ENCODE results near the gene UBA1. TPM values are rescaled to one million over a fixed set of nuclear protein-coding genes. Genes with fewer than 3 reads are reported as not detected.

UBA1 gene
- total and polyA plus RNA-seq, 2 of the 13 experiments (the other 11 are each of a cell fraction or from before 2014, with no cell fraction given): 93.3 to 129 TPM

DNA sequence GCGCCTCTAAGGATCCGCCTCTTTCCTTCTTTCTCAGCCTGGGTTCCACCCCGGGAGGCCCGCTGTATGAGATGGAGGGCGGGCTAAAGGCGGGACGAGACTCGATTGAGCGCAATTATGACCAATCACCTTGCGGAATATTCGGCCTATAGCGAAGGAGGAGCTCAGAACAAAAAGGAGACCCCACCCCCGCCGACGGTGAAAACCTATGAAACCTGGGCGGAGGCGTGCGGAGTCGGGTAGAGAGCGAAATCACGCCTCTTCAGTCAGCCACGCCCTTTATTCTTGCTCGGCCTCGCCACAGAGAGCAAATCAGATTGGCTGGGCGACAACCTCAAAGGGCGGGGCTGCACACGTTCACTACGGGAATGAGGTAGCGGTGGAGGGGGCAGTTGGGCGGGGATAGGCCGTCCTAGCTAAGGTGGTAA is 24.2 kb downstream of the UBA1 start (continued):
- TF ChIP-seq ATF1 (CRISPR knock-in tag; IDR thresholded peaks at IDR 0.05) (0 out of 2 replicates have a peak, but pooled peaks have one; percentile 37), ZNF616 (CRISPR knock-in tag; IDR thresholded peaks at IDR 0.05; ENCODE audit: low read depth) (0 out of 2 replicates have a peak, but pooled peaks have one; percentile 12), NFYB (CRISPR knock-in tag; IDR thresholded peaks at IDR 0.05) (peak; percentile 73), ZNF292 (CRISPR knock-in tag; IDR thresholded peaks at IDR 0.05; ENCODE audit: borderline replicate concordance, low read depth) (no peak), SP4 (CRISPR knock-in tag; IDR thresholded peaks at IDR 0.05) (peak; percentile 78), SP2 (CRISPR knock-in tag; IDR thresholded peaks at IDR 0.05) (peak; percentile 82), CHCHD3 (CRISPR knock-in tag; IDR thresholded peaks at IDR 0.05) (no peak), PHF21A (CRISPR knock-in tag; IDR thresholded peaks at IDR 0.05) (peak; percentile 75), ZNF83 (CRISPR knock-in tag; IDR thresholded peaks at IDR 0.05; ENCODE audit: borderline replicate concordance) (no peak), HNRNPLL (IDR thresholded peaks at IDR 0.05; ENCODE audit: low read depth, low read length, poor library complexity, severe bottlenecking) (peak; percentile 57), ZFX (CRISPR knock-in tag; IDR thresholded peaks at IDR 0.05; ENCODE audit: low read depth) (no peak)
- TF ChIP-seq, protein P1, sequence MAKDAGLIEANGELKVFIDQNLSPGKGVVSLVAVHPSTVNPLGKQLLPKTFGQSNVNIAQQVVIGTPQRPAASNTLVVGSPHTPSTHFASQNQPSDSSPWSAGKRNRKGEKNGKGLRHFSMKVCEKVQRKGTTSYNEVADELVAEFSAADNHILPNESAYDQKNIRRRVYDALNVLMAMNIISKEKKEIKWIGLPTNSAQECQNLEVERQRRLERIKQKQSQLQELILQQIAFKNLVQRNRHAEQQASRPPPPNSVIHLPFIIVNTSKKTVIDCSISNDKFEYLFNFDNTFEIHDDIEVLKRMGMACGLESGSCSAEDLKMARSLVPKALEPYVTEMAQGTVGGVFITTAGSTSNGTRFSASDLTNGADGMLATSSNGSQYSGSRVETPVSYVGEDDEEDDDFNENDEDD (CRISPR knock-in tag; IDR thresholded peaks at IDR 0.05; ENCODE audit: borderline replicate concordance): no peak
- TF ChIP-seq, protein P2, sequence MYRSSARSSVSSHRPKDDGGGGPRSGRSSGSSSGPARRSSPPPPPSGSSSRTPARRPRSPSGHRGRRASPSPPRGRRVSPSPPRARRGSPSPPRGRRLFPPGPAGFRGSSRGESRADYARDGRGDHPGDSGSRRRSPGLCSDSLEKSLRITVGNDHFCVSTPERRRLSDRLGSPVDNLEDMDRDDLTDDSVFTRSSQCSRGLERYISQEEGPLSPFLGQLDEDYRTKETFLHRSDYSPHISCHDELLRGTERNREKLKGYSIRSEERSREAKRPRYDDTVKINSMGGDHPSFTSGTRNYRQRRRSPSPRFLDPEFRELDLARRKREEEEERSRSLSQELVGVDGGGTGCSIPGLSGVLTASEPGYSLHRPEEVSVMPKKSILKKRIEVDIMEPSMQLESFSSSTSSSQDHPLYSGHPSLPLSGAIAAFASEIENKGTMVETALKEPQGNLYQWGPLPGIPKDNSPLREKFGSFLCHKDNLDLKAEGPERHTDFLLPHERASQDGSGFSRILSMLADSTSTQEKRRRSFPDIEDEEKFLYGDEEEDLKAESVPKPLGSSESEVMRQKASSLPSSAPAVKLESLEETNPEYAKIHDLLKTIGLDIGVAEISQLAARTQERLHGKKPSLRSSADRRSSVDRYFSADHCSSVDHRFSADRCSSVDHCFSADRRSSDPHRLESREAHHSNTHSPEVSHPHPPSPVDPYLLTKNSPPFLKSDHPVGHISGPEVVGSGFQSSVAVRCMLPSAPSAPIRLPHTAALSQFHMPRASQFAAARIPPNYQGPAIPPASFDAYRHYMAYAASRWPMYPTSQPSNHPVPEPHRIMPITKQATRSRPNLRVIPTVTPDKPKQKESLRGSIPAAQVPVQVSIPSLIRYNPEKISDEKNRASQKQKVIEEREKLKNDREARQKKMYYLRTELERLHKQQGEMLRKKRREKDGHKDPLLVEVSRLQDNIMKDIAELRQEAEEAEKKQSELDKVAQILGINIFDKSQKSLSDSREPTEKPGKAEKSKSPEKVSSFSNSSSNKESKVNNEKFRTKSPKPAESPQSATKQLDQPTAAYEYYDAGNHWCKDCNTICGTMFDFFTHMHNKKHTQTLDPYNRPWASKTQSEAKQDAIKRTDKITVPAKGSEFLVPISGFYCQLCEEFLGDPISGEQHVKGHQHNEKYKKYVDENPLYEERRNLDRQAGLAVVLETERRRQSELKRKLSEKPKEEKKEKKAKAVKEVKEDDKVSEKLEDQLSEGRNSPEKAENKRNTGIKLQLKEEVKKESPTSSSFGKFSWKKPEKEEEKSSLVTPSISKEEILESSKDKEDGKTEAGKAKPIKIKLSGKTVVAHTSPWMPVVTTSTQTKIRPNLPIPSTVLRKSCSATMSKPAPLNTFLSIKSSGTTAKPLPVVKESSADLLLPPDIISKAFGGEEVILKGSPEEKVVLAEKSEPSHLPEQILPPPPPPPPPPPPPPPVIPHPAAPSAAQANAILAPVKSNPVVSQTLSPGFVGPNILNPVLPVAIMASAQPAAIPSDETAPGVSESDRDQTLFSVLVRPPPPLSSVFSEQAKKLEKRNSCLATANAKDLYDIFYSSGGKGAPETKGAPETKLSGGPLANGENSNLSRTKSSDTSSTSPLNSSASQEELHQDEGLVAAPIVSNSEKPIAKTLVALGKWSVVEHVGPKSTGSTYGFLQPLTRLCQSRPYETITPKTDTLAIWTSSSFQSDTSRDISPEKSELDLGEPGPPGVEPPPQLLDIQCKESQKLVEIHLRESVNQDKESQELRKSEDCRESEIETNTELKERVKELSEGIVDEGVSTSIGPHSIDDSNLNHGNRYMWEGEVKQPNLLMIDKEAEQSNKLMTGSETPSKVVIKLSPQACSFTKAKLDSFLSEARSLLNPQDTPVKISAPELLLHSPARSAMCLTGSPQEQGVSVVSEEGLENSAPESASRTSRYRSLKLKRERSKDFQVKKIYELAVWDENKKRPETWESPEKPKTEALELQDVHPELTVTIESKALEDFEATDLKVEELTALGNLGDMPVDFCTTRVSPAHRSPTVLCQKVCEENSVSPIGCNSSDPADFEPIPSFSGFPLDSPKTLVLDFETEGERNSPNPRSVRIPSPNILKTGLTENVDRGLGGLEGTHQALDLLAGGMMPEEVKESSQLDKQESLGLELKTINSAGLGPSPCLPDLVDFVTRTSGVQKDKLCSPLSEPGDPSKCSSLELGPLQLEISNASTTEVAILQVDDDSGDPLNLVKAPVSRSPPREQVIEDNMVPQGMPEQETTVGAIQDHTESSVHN (CRISPR knock-in tag; IDR thresholded peaks at IDR 0.05): no peak
- TF ChIP-seq, protein P3, sequence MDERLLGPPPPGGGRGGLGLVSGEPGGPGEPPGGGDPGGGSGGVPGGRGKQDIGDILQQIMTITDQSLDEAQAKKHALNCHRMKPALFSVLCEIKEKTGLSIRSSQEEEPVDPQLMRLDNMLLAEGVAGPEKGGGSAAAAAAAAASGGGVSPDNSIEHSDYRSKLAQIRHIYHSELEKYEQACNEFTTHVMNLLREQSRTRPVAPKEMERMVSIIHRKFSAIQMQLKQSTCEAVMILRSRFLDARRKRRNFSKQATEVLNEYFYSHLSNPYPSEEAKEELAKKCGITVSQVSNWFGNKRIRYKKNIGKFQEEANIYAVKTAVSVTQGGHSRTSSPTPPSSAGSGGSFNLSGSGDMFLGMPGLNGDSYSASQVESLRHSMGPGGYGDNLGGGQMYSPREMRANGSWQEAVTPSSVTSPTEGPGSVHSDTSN (CRISPR knock-in tag; IDR thresholded peaks at IDR 0.05): peak; percentile 84
- TF ChIP-seq, protein P4, sequence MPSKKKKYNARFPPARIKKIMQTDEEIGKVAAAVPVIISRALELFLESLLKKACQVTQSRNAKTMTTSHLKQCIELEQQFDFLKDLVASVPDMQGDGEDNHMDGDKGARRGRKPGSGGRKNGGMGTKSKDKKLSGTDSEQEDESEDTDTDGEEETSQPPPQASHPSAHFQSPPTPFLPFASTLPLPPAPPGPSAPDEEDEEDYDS (CRISPR knock-in tag; IDR thresholded peaks at IDR 0.05): peak; percentile 85
